ENCODE measurements around the gene PHF20.

PHF20 gene

DNA sequence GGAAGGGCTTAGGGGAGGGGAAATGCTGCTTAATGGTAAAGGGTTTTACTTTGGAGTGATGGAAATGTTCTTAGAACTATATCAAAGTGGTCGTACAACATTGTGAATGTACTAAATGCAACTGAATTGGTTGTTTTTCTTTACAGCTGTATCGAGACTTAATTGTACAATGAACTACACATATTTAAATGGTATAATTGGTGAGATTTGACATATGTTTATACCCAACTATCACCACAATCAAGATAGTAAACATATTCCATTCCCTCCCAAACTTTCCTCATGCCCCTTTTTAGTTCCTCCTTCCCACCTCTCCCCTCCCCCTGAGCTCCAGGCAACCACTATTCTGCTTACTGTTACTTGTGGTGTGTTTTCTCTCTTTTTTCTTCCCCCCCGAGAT, 138.4 kb downstream of the PHF20 start:
- Histone ChIP-seq H3K36me3 (ENCODE audit: low read depth) (peaks cover 67% of the 10 kb centered on the region), H3K4me3 (ENCODE audit: severe bottlenecking) (no peak overlapping the region), H3K9me3 (ENCODE audit: severe bottlenecking) (no peaks in the 10 kb centered on the region), H3K27me3 (ENCODE audit: insufficient read depth, poor library complexity, severe bottlenecking) (no peaks in the 10 kb centered on the region), H3K27ac (ENCODE audit: poor library complexity, severe bottlenecking) (no peak overlapping the region), H3K4me1 (ENCODE audit: insufficient read depth, poor library complexity, severe bottlenecking) (no peaks in the 10 kb centered on the region)
- DNase-seq (ENCODE audit: low spot score): no peak
- ATAC-seq (ENCODE audit: low read depth): no peak
- TF ChIP-seq, protein P1, sequence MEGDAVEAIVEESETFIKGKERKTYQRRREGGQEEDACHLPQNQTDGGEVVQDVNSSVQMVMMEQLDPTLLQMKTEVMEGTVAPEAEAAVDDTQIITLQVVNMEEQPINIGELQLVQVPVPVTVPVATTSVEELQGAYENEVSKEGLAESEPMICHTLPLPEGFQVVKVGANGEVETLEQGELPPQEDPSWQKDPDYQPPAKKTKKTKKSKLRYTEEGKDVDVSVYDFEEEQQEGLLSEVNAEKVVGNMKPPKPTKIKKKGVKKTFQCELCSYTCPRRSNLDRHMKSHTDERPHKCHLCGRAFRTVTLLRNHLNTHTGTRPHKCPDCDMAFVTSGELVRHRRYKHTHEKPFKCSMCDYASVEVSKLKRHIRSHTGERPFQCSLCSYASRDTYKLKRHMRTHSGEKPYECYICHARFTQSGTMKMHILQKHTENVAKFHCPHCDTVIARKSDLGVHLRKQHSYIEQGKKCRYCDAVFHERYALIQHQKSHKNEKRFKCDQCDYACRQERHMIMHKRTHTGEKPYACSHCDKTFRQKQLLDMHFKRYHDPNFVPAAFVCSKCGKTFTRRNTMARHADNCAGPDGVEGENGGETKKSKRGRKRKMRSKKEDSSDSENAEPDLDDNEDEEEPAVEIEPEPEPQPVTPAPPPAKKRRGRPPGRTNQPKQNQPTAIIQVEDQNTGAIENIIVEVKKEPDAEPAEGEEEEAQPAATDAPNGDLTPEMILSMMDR (IDR thresholded peaks at IDR 0.05; ENCODE audit: poor library complexity, severe bottlenecking): no peak

DNA sequence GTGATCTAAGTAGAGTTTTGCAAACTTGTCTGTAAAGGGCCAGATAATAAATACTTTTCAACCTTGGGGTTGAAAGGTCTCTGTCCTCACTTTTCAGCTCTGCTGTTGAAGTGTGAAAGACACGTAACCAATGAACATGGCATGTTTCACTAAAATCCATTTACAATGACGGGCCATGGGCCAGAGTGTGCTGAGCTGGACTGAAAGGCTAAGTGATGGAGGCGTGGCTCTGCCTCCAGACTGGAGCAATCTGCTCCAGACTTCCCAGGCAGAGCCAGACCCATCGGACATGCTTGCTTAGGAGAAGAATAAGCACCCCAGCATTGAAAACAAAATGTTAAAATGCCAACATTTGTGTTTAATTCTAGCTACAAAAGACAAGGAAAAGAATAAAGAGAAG, 141.1 kb downstream of the PHF20 start:
- ATAC-seq (ENCODE audit: low read depth): no peak
- no peak for DNase-seq (ENCODE audit: low spot score)
- H3K4me1 ChIP-seq (ENCODE audit: insufficient read depth, poor library complexity, severe bottlenecking): no peaks in the 10 kb centered on the region
- no peaks in the 10 kb centered on the region for H3K9me3 ChIP-seq (ENCODE audit: severe bottlenecking)
- no peak overlapping the region for H3K4me3 ChIP-seq (ENCODE audit: severe bottlenecking)
- H3K36me3 ChIP-seq (ENCODE audit: low read depth): peaks cover 78% of the 10 kb centered on the region
- H3K27ac ChIP-seq (ENCODE audit: poor library complexity, severe bottlenecking): no peak overlapping the region
- TF ChIP-seq, protein P1 (IDR thresholded peaks at IDR 0.05; ENCODE audit: poor library complexity, severe bottlenecking): no peak
- no peaks in the 10 kb centered on the region for H3K27me3 ChIP-seq (ENCODE audit: insufficient read depth, poor library complexity, severe bottlenecking)

DNA sequence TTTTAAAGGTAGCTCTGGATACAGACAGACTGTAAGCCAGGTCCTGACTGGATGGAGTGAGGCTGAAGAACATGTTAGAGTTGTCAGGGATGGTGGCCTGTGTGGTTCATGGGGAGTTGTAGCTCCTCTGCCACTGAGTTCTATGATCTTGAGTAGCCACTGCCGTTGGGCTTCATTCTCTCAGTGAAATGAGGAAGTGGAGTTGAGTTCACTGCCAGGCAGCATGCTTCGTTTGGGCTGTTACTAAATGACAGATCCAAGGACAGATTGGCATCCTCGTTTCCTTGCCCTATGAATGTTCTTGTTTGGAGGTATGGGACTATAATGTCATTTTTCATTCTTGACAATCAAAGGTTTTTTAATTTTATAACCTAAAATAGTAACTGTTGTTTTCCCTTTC, 145.3 kb downstream of the PHF20 start:
- Histone ChIP-seq H3K27me3 (ENCODE audit: insufficient read depth, poor library complexity, severe bottlenecking) (no peaks in the 10 kb centered on the region), H3K4me3 (ENCODE audit: severe bottlenecking) (no peak overlapping the region), H3K9me3 (ENCODE audit: severe bottlenecking) (no peaks in the 10 kb centered on the region), H3K4me1 (ENCODE audit: insufficient read depth, poor library complexity, severe bottlenecking) (no peaks in the 10 kb centered on the region), H3K27ac (ENCODE audit: poor library complexity, severe bottlenecking) (no peak overlapping the region), H3K36me3 (ENCODE audit: low read depth) (peaks cover 91% of the 10 kb centered on the region)
- DNase-seq (ENCODE audit: low spot score) (no peak), ATAC-seq (ENCODE audit: low read depth) (no peak)
- TF ChIP-seq, protein P1 (IDR thresholded peaks at IDR 0.05; ENCODE audit: poor library complexity, severe bottlenecking): no peak

DNA sequence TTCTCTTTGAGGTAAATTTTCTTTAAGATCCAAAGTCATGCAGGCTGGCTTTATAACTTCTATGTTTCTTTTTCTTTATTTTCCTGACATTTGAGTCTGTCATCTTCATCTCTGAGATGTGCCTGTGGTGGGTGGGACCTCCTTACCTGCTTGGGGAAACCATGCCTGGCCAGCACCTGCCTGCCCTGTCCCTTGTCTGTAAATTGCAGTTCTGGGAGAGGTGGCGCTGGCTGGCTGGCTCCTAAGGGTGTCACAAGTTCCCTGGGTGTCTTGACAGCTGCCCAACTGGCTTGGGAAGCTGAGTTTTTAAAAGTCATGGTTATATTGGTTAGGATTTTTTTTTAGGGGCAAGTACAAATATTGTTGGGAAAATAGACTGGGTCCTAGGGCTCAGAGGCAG, 146.2 kb downstream of the PHF20 start:
- Histone ChIP-seq H3K4me3 (ENCODE audit: severe bottlenecking) (no peak overlapping the region), H3K27ac (ENCODE audit: poor library complexity, severe bottlenecking) (no peak overlapping the region), H3K9me3 (ENCODE audit: severe bottlenecking) (no peaks in the 10 kb centered on the region), H3K27me3 (ENCODE audit: insufficient read depth, poor library complexity, severe bottlenecking) (no peaks in the 10 kb centered on the region), H3K4me1 (ENCODE audit: insufficient read depth, poor library complexity, severe bottlenecking) (no peaks in the 10 kb centered on the region), H3K36me3 (ENCODE audit: low read depth) (peaks cover 91% of the 10 kb centered on the region)
- ATAC-seq (ENCODE audit: low read depth) (no peak), DNase-seq (ENCODE audit: low spot score) (no peak)
- TF ChIP-seq, protein P1 (IDR thresholded peaks at IDR 0.05; ENCODE audit: poor library complexity, severe bottlenecking): no peak

DNA sequence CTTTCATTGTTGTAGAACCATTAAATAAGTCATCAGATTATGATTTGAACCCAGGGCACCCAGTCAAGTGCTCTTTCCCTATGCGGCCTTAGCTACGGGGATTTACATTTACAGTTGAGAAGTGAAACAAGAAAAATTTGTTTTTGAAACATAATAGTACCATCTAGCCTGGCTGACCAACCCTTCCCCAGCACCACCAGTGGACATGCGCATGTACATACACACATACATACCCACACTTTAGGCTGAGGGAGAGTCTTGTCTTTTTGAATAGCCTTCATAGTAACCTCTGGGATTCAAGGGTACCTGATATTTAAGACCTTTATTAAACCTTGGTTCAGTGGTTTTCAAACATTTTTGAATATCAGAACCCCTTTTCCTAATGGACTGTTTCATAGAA, 148.7 kb downstream of the PHF20 start:
- no peak overlapping the region for H3K4me3 ChIP-seq (ENCODE audit: severe bottlenecking)
- DNase-seq (ENCODE audit: low spot score): no peak
- no peak for ATAC-seq (ENCODE audit: low read depth)
- H3K9me3 ChIP-seq (ENCODE audit: severe bottlenecking): no peaks in the 10 kb centered on the region
- H3K4me1 ChIP-seq (ENCODE audit: insufficient read depth, poor library complexity, severe bottlenecking): no peaks in the 10 kb centered on the region
- H3K27ac ChIP-seq (ENCODE audit: poor library complexity, severe bottlenecking): no peak overlapping the region
- H3K27me3 ChIP-seq (ENCODE audit: insufficient read depth, poor library complexity, severe bottlenecking): no peaks in the 10 kb centered on the region
- TF ChIP-seq, protein P1 (IDR thresholded peaks at IDR 0.05; ENCODE audit: poor library complexity, severe bottlenecking): no peak
- H3K36me3 ChIP-seq (ENCODE audit: low read depth): peaks cover 86% of the 10 kb centered on the region
